Body of pancreas (tissue), 4 donors: ENCODE results near the gene CLEC4E.
"Not testable (repeated sequence)": the region's sequence is repeated elsewhere in the genome, so short reads cannot be mapped to it uniquely, and the experiment has no call there.

Source experiments
- CTCF ChIP-seq, 7 experiments: fragments of 450-650 bp in 4 of 7; fragments of 200-600 bp in 3 of 7; sonication (generic) in 3 of 7; IDR thresholded peaks; one replicate each; pipeline ENCODE4 v1.5.1; 2016 to 2019; ENCODE audit warnings: antibody characterized with exemption in 7 of 7
- POLR2A ChIP-seq, 3 donors: fragments of 450-650 bp; IDR thresholded peaks; one replicate each; pipeline ENCODE4 v1.6.1; 2016; ENCODE audit warnings: antibody characterized with exemption in 3 of 3, mild to moderate bottlenecking in 2 of 3

GRCh38 chr12:8496074-8496473 lies 44.6 kb downstream of the CLEC4E start:
- TF ChIP-seq CTCF, POLR2A (IDR thresholded peaks at IDR 0.05): not testable (repeated sequence)
